ENCODE measurements around the gene PLPPR3. TPM values are rescaled to one million over a fixed set of nuclear protein-coding genes. Genes with fewer than 3 reads are reported as not detected.

PLPPR3 gene
- total and polyA plus RNA-seq, 4 donors: 3.1 TPM; not detected in 3

DNA sequence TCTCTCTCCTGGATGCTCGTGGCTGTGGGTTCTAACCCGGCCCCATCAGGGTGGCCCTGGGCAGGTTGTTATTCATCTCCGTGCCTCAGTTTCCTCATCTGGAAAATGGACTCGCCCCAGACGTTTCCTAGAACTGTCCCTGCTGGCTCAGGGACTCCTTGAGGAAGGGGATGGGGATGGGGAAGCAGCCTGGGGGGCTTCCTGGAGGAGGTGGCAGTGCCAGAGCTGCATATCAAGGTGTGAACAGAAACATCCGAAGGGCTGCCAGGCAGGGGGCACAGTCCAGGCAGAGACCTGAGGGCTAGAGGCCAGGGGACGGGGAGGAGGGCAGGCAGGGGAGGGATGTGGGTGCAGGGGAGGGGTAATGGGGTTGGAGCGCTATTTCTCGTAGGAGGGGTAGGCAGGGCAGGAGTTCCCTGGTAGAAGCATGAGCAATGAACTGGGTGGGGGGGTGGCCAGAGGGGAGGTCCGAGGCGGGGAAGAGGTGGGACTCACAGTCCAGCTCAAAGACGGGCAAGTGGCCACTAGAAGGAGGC, 26.7 kb upstream of the PLPPR3 start:
- H3K27me3 ChIP-seq (ENCODE audit: control insufficient read depth in 4 of 4, insufficient read depth in 4 of 4, low read length in 3 of 4): peaks cover 0 to 5% (median 1%) of the 10 kb centered on the region in 4 donors
- TF ChIP-seq TAF1 (conservative IDR thresholded peaks at IDR 0.05) (no peak), FOXA2 (IDR thresholded peaks at IDR 0.05) (no peak), HNF4A (conservative IDR thresholded peaks at IDR 0.05) (no peak), MAX (IDR thresholded peaks at IDR 0.05) (no peak), RXRA (IDR thresholded peaks at IDR 0.05) (no peak), SP1 (IDR thresholded peaks at IDR 0.05) (no peak), ZBTB33 (IDR thresholded peaks at IDR 0.05) (no peak), HNF4G (IDR thresholded peaks at IDR 0.05) (no peak), RAD21 (IDR thresholded peaks at IDR 0.05) (no peak), NR2F2 (IDR thresholded peaks at IDR 0.05) (no peak), FOXA1 (IDR thresholded peaks at IDR 0.05) (no peak), JUND (IDR thresholded peaks at IDR 0.05) (no peak)
- TF ChIP-seq, protein P1, sequence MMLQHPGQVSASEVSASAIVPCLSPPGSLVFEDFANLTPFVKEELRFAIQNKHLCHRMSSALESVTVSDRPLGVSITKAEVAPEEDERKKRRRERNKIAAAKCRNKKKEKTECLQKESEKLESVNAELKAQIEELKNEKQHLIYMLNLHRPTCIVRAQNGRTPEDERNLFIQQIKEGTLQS (IDR thresholded peaks at IDR 0.05): no peak
- no peak for DNase-seq (ENCODE audit: low spot score)
- H3K9ac ChIP-seq (ENCODE audit: low read depth in 1 of 2, low read length in 2 of 2): no peak overlapping the region
- peaks cover 7 to 15% (median 11%) of the 10 kb centered on the region in 4 donors for H3K4me1 ChIP-seq (ENCODE audit: control insufficient read depth in 4 of 4, insufficient read depth in 4 of 4, low read length in 3 of 4)
- H3K36me3 ChIP-seq (ENCODE audit: control insufficient read depth in 4 of 4, insufficient read depth in 3 of 4, low read depth in 1 of 4, low read length in 3 of 4): no peaks in the 10 kb centered on the region
- WGBS: 36% methylated on average over 12 of the region's 12 CpGs
- no peaks in the 10 kb centered on the region for H3K9me3 ChIP-seq (ENCODE audit: control insufficient read depth in 4 of 4, low read length in 3 of 4)
- no peak overlapping the region for H3K27ac ChIP-seq (ENCODE audit: low read depth in 1 of 2, low read length in 2 of 2)
- no peak overlapping the region for H3K4me3 ChIP-seq (ENCODE audit: low read depth in 1 of 3, low read length in 3 of 3)

GRCh38 chr19:845707-846521, 24.2 kb upstream of the PLPPR3 start:
- Histone ChIP-seq H3K27ac (ENCODE audit: low read depth in 1 of 2, low read length in 2 of 2) (no peak overlapping the region), H3K9ac (ENCODE audit: low read depth in 1 of 2, low read length in 2 of 2) (no peak overlapping the region), H3K9me3 (ENCODE audit: control insufficient read depth in 4 of 4, low read length in 3 of 4) (no peaks in the 10 kb centered on the region), H3K4me3 (ENCODE audit: low read depth in 1 of 3, low read length in 3 of 3) (no peak overlapping the region), H3K27me3 (ENCODE audit: control insufficient read depth in 4 of 4, insufficient read depth in 4 of 4, low read length in 3 of 4) (peaks cover 0 to 5% (median 1%) of the 10 kb centered on the region in 4 donors), H3K4me1 (ENCODE audit: control insufficient read depth in 4 of 4, insufficient read depth in 4 of 4, low read length in 3 of 4) (peaks cover 5 to 13% (median 8%) of the 10 kb centered on the region in 4 donors), H3K36me3 (ENCODE audit: control insufficient read depth in 4 of 4, insufficient read depth in 3 of 4, low read depth in 1 of 4, low read length in 3 of 4) (no peaks in the 10 kb centered on the region)
- DNase-seq (ENCODE audit: low spot score): no peak
- 71% methylated on average over 37 of the region's 37 CpGs for WGBS
- TF ChIP-seq, protein P2, sequence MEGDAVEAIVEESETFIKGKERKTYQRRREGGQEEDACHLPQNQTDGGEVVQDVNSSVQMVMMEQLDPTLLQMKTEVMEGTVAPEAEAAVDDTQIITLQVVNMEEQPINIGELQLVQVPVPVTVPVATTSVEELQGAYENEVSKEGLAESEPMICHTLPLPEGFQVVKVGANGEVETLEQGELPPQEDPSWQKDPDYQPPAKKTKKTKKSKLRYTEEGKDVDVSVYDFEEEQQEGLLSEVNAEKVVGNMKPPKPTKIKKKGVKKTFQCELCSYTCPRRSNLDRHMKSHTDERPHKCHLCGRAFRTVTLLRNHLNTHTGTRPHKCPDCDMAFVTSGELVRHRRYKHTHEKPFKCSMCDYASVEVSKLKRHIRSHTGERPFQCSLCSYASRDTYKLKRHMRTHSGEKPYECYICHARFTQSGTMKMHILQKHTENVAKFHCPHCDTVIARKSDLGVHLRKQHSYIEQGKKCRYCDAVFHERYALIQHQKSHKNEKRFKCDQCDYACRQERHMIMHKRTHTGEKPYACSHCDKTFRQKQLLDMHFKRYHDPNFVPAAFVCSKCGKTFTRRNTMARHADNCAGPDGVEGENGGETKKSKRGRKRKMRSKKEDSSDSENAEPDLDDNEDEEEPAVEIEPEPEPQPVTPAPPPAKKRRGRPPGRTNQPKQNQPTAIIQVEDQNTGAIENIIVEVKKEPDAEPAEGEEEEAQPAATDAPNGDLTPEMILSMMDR (IDR thresholded peaks at IDR 0.05; ENCODE audit: low read depth, low read length, missing input control): no peak
- TF ChIP-seq TAF1 (conservative IDR thresholded peaks at IDR 0.05): no peak
- TF ChIP-seq ZBTB33 (IDR thresholded peaks at IDR 0.05): no peak
- no peak for TF ChIP-seq YY1 (IDR thresholded peaks at IDR 0.05)
- TF ChIP-seq SP1 (IDR thresholded peaks at IDR 0.05): no peak
- TF ChIP-seq NR2F2 (IDR thresholded peaks at IDR 0.05): no peak
